ENCODE measurements around the gene SUGCT.

DNA sequence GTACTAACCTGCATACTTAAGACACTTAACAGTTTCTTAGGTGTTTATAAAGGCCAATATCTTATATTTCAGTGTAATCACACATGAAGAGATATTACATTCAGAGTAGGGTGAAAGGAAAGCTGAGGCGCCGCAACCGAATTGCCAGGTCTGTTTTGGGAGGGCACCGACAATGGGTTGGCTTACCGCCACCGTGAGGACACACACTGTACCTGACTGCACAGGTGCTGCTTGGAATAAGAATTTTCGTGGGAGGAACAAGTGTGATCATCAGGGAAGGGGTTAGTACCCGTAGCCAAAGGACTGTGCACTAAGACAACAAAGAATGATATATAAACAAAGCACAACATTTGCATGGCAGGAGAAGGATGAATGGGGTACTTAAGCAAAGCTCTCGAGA, 591.8 kb downstream of the SUGCT start:
- no peak for TF ChIP-seq EZH2phosphoT487 (IDR thresholded peaks at IDR 0.05; ENCODE audit: borderline replicate concordance, low read depth)
- no peak for TF ChIP-seq SMC3 (IDR thresholded peaks at IDR 0.05; ENCODE audit: low read depth, low read length)
- TF ChIP-seq ELF1 (IDR thresholded peaks at IDR 0.05): no peak
- TF ChIP-seq POLR2AphosphoS5 (IDR thresholded peaks at IDR 0.05; ENCODE audit: low read depth, low read length): no peak
- TF ChIP-seq, protein P1, sequence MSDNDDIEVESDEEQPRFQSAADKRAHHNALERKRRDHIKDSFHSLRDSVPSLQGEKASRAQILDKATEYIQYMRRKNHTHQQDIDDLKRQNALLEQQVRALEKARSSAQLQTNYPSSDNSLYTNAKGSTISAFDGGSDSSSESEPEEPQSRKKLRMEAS (IDR thresholded peaks at IDR 0.05; ENCODE audit: low read depth): no peak
- no peak for TF ChIP-seq EP300 (IDR thresholded peaks at IDR 0.05; ENCODE audit: borderline replicate concordance in 1 of 2, low read depth in 1 of 2, low read length in 1 of 2)
- TF ChIP-seq, protein P2, sequence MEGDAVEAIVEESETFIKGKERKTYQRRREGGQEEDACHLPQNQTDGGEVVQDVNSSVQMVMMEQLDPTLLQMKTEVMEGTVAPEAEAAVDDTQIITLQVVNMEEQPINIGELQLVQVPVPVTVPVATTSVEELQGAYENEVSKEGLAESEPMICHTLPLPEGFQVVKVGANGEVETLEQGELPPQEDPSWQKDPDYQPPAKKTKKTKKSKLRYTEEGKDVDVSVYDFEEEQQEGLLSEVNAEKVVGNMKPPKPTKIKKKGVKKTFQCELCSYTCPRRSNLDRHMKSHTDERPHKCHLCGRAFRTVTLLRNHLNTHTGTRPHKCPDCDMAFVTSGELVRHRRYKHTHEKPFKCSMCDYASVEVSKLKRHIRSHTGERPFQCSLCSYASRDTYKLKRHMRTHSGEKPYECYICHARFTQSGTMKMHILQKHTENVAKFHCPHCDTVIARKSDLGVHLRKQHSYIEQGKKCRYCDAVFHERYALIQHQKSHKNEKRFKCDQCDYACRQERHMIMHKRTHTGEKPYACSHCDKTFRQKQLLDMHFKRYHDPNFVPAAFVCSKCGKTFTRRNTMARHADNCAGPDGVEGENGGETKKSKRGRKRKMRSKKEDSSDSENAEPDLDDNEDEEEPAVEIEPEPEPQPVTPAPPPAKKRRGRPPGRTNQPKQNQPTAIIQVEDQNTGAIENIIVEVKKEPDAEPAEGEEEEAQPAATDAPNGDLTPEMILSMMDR (IDR thresholded peaks at IDR 0.05): no peak
- TF ChIP-seq TAF1 (IDR thresholded peaks at IDR 0.05; ENCODE audit: borderline replicate concordance, low read depth, low read length): no peak
- TF ChIP-seq, protein P3, sequence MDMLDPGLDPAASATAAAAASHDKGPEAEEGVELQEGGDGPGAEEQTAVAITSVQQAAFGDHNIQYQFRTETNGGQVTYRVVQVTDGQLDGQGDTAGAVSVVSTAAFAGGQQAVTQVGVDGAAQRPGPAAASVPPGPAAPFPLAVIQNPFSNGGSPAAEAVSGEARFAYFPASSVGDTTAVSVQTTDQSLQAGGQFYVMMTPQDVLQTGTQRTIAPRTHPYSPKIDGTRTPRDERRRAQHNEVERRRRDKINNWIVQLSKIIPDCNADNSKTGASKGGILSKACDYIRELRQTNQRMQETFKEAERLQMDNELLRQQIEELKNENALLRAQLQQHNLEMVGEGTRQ (IDR thresholded peaks at IDR 0.05; ENCODE audit: borderline replicate concordance, low read depth, low read length): no peak
- no peak for TF ChIP-seq SIN3A (IDR thresholded peaks at IDR 0.05; ENCODE audit: borderline replicate concordance, low read depth, low read length)

Measured in SK-N-SH (cell line).